ENCODE results near the gene NOS3.
A peak's percentile ranks its signal among the peaks of the same experiment; 100 is the strongest.

The NOS3 gene

GRCh38 chr7:151060416-151061212 lies 69.8 kb downstream of the NOS3 start:
- DNase-seq, result peak; percentile 72 to 88

DNA sequence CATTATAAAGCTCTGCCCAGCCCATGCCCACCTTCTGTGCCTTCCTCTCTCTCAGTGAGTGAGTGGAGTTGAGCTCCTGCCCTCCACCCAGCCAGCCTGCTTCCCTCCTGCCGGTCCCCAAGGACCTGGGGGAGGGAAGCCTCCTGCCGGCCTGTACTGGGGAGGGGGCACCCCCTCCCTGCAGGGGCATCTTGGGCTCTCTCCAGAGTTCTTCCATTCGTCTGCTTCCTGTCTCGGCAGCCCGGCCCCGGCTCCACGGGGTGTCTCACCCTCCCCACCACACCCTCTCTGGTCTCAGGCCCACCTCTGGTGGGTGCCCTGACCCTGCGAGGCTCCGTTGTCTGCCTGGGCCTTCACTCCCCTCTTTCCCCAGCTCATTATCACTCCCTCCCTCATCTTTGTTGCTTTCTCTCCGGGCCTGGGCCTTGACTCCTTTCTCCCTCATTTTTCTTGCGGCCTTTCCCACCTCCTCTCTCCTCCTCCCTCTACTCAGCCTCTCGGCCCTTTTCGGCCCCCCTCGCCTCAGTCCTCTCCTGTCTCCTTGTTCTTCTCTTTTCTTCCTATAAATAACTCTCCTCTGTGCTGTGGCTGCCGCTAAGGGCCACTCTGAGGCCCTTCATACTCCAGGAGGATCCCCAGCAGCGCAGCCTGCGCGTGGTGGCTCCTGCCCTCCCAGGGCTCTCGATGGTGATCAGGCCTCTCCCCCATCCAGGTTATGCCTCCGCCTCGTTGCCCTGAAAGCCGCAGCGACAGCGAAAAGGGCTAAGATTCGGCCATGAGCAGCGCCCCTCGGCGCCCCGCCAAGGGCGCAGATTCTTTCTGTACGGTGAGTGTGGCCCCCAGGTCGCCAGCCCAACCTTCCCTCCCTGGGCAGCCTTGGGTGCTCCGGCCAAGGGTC lies 70.6 kb downstream of the NOS3 start:
- DNase-seq, result no peak

GRCh38 chr7:151062111-151062398 lies 71.2 kb downstream of the NOS3 start:
- no peak for DNase-seq

- peak; percentile 90 to 98 for DNase-seq
Measured at GRCh38 chr7:151062399-151063211, 71.8 kb downstream of the NOS3 start.

DNA sequence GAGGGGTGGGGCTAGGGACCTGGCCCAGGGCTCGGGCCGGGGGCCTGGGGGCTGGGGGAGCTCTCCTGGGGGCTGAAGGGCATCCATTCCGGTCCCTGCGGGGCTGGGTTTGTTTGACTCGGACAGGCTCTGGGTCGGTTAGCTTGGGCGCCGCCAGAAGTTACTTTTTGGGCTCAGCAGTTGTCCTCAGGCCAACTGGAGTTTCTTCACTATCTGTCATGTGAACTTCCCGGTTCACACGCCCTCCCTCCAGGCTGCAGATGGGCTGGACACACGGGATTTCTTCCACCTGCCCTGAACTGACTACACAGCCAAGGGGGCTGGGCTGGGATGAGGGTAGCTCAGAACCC lies 72.4 kb downstream of the NOS3 start:
- DNase-seq, result no peak
